PC-9 (cell line): ENCODE measurements around the gene PCDHGC5.

Experiments used
- EZH2 ChIP-seq: fragments of 200-600 bp; sonication (generic); IDR thresholded peaks from 2 replicates; pipeline ENCODE4 v1.8.0; 2017; ENCODE audit warnings: antibody characterized with exemption, low read depth
- TF ChIP-seq, protein P1 (sequence below): fragments of 200-600 bp; sonication (generic); conservative IDR thresholded peaks from 2 replicates; pipeline ENCODE4 v1.6.1; 2017; ENCODE audit warnings: mixed run types, antibody characterized with exemption, mild to moderate bottlenecking, moderate library complexity

DNA sequence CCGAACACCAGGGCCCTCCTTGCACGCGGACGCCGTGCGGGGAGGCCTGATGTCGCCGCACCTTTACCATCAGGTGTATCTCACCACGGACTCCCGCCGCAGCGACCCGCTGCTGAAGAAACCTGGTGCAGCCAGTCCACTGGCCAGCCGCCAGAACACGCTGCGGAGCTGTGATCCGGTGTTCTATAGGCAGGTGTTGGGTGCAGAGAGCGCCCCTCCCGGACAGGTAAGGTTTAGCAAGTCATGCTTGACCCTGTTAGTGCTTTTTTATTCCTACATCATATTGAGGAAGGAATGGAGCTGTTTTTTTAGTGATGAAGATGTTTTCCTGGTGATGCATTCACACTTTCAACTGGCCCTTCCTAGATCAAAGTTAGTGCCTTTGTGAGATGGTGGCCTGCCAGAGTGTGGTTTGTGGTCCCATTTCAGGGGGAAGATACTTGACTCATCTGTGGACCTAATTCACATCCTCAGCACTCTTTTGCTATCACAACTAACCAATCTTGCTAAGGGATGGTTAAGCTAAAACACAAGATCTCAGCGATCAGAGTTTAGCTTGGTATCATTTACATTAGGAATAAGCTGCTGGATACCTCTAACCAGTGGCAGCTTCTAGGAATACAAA lies 10.4 kb upstream of the PCDHGC5 start:
- no peak for TF ChIP-seq EZH2
- TF ChIP-seq, protein P1, sequence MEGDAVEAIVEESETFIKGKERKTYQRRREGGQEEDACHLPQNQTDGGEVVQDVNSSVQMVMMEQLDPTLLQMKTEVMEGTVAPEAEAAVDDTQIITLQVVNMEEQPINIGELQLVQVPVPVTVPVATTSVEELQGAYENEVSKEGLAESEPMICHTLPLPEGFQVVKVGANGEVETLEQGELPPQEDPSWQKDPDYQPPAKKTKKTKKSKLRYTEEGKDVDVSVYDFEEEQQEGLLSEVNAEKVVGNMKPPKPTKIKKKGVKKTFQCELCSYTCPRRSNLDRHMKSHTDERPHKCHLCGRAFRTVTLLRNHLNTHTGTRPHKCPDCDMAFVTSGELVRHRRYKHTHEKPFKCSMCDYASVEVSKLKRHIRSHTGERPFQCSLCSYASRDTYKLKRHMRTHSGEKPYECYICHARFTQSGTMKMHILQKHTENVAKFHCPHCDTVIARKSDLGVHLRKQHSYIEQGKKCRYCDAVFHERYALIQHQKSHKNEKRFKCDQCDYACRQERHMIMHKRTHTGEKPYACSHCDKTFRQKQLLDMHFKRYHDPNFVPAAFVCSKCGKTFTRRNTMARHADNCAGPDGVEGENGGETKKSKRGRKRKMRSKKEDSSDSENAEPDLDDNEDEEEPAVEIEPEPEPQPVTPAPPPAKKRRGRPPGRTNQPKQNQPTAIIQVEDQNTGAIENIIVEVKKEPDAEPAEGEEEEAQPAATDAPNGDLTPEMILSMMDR: peak; percentile 40; the same call in 1 of the 2 replicates
